H9 (cell line): ENCODE data around the gene FERMT2. TPM values are rescaled to one million over a fixed set of nuclear protein-coding genes. Genes with fewer than 3 reads are reported as not detected.
"Not testable (repeated sequence)": the region's sequence is repeated elsewhere in the genome, so short reads cannot be mapped to it uniquely, and the experiment has no call there.

ENCODE experiments used
- DNase-seq: peaks from one replicate; pipeline ENCODE4 v3.0.0-alpha.2; 2017
- H2AFZ ChIP-seq: one replicate; pipeline ENCODE4 v1.6.1; 2013; ENCODE audit warnings: mild to moderate bottlenecking, low read length, control low read depth, moderate library complexity
- H2AK5ac ChIP-seq: 2 replicates; pipeline ENCODE4 v1.6.1; 2013; ENCODE audit warnings: low read length, control low read depth, mixed read lengths; ENCODE audit not compliant: insufficient read length
- H2BK120ac ChIP-seq: one replicate; pipeline ENCODE4 v1.6.1; 2013; ENCODE audit warnings: low read depth, mild to moderate bottlenecking, low read length, control low read depth, inconsistent platforms; ENCODE audit not compliant: poor library complexity, severe bottlenecking
- H2BK12ac ChIP-seq: 2 replicates; pipeline ENCODE4 v1.6.1; 2013; ENCODE audit warnings: low read length, control low read depth, mixed read lengths, low read depth; ENCODE audit not compliant: insufficient read length
- H2BK15ac ChIP-seq: 2 replicates; pipeline ENCODE4 v1.6.1; 2013; ENCODE audit warnings: low read depth, low read length, control low read depth
- H2BK20ac ChIP-seq: one replicate; pipeline ENCODE4 v1.6.1; 2013; ENCODE audit warnings: low read depth, mild to moderate bottlenecking, low read length, control low read depth, inconsistent platforms; ENCODE audit not compliant: poor library complexity, severe bottlenecking
- H2BK5ac ChIP-seq: 2 replicates; pipeline ENCODE4 v1.6.1; 2013; ENCODE audit warnings: low read length, control low read depth, mixed read lengths; ENCODE audit not compliant: insufficient read length
- H3K14ac ChIP-seq: 2 replicates; pipeline ENCODE4 v1.6.1; 2013; ENCODE audit warnings: low read length, control low read depth; ENCODE audit not compliant: insufficient read depth
- H3K18ac ChIP-seq: 2 replicates; pipeline ENCODE4 v1.6.1; 2013; ENCODE audit warnings: low read depth, mild to moderate bottlenecking, mixed read lengths, low read length, control low read depth; ENCODE audit not compliant: insufficient read length
- H3K23ac ChIP-seq: 2 replicates; pipeline ENCODE4 v1.6.1; 2013; ENCODE audit warnings: low read length, control low read depth, mixed read lengths, low read depth; ENCODE audit not compliant: insufficient read length
- H3K23me2 ChIP-seq: 2 replicates; pipeline ENCODE4 v1.6.1; 2013; ENCODE audit warnings: low read depth, mild to moderate bottlenecking, mixed read lengths, low read length, control low read depth; ENCODE audit not compliant: insufficient read length, poor library complexity, severe bottlenecking
- H3K27ac ChIP-seq: 2 replicates; pipeline ENCODE4 v1.5.1; 2013; ENCODE audit warnings: low read length, control low read depth, mixed read lengths, low read depth; ENCODE audit not compliant: insufficient read length
- H3K27me3 ChIP-seq: 2 replicates; pipeline ENCODE4 v1.6.1; 2013; ENCODE audit warnings: low read length, control low read depth, inconsistent platforms; ENCODE audit not compliant: insufficient read depth
- H3K4ac ChIP-seq: 2 replicates; pipeline ENCODE4 v1.6.1; 2013; ENCODE audit warnings: low read depth, mild to moderate bottlenecking, control low read depth, inconsistent platforms, low read length, moderate library complexity
- H3K4me1 ChIP-seq: 2 replicates; pipeline ENCODE4 v1.6.1; 2013; ENCODE audit warnings: low read length, control low read depth, inconsistent platforms; ENCODE audit not compliant: insufficient read depth
- H3K4me2 ChIP-seq: 2 replicates; pipeline ENCODE4 v1.6.1; 2013; ENCODE audit warnings: low read length, control low read depth, mixed read lengths; ENCODE audit not compliant: insufficient read length, insufficient read depth
- H3K56ac ChIP-seq: 2 replicates; pipeline ENCODE4 v1.6.1; 2013; ENCODE audit warnings: low read depth, mild to moderate bottlenecking, mixed read lengths, low read length, control low read depth; ENCODE audit not compliant: insufficient read length
- H3K79me1 ChIP-seq: 2 replicates; pipeline ENCODE4 v1.6.1; 2013; ENCODE audit warnings: low read depth, mild to moderate bottlenecking, moderate library complexity, low read length, control low read depth, inconsistent platforms; ENCODE audit not compliant: insufficient read depth, poor library complexity, severe bottlenecking
- H3K79me2 ChIP-seq: 2 replicates; pipeline ENCODE4 v1.6.1; 2013; ENCODE audit warnings: low read length, control low read depth, inconsistent platforms; ENCODE audit not compliant: insufficient read depth
- H3K9ac ChIP-seq: 2 replicates; pipeline ENCODE4 v1.6.1; 2013; ENCODE audit warnings: low read length, control low read depth, mixed read lengths; ENCODE audit not compliant: insufficient read length; ENCODE audit errors: extremely low read depth
- H3K9me3 ChIP-seq: one replicate; pipeline ENCODE4 v1.6.1; 2013; ENCODE audit warnings: low read depth, low read length, inconsistent platforms; ENCODE audit not compliant: control insufficient read depth
- H3T11ph ChIP-seq: one replicate; pipeline ENCODE4 v1.6.1; 2013; ENCODE audit warnings: mild to moderate bottlenecking, low read length, control low read depth, inconsistent platforms
- H4K20me1 ChIP-seq: one replicate; pipeline ENCODE4 v1.6.1; 2013; ENCODE audit not compliant: control insufficient read depth, insufficient read length, insufficient read depth
- H4K5ac ChIP-seq: 2 replicates; pipeline ENCODE4 v1.6.1; 2013; ENCODE audit warnings: low read depth, mild to moderate bottlenecking, mixed read lengths, low read length, control low read depth; ENCODE audit not compliant: insufficient read length
- H4K8ac ChIP-seq: replicated peaks from 2 replicates; pipeline ENCODE4 v1.6.1; 2013; ENCODE audit warnings: low read length, control low read depth, mixed read lengths, low read depth; ENCODE audit not compliant: insufficient read length
- H4K91ac ChIP-seq: 2 replicates; pipeline ENCODE4 v1.6.1; 2013; ENCODE audit warnings: low read depth, mild to moderate bottlenecking, moderate library complexity, mixed read lengths, low read length, control low read depth; ENCODE audit not compliant: insufficient read length
- H3K27ac Mint-ChIP-seq, 3 experiments: 2 replicates in 2 of 3; 3 replicates in 1 of 3; pipeline ENCODE4 v1.8.0; 2020 to 2021; ENCODE audit warnings: mixed read lengths in 3 of 3, mild to moderate bottlenecking in 1 of 3, moderate library complexity in 1 of 3
- H3K27me3 Mint-ChIP-seq: 2 replicates; pipeline ENCODE4 v1.8.0; 2021; ENCODE audit warnings: low read depth, mild to moderate bottlenecking, moderate library complexity, mixed read lengths
- H3K36me3 Mint-ChIP-seq, 3 experiments: 2 replicates in 2 of 3; 3 replicates in 1 of 3; pipeline ENCODE4 v1.8.0; 2020 to 2021; ENCODE audit warnings: low read depth in 3 of 3, mixed read lengths in 3 of 3; ENCODE audit not compliant: insufficient read depth in 1 of 3
- H3K4me1 Mint-ChIP-seq, 2 experiments: 2 replicates each; pipeline ENCODE4 v1.8.0; 2020; ENCODE audit warnings: mixed read lengths in 2 of 2
- H3K4me3 Mint-ChIP-seq, 2 experiments: 2 replicates in 1 of 2; 3 replicates in 1 of 2; pipeline ENCODE4 v1.8.0; 2020 to 2021; ENCODE audit warnings: mild to moderate bottlenecking in 2 of 2, mixed read lengths in 2 of 2, moderate library complexity in 1 of 2
- H3K9me3 Mint-ChIP-seq, 2 experiments: 2 replicates in 1 of 2; 3 replicates in 1 of 2; pipeline ENCODE4 v1.8.0; 2020; ENCODE audit warnings: mild to moderate bottlenecking in 2 of 2, mixed read lengths in 2 of 2, moderate library complexity in 1 of 2
- WGBS: extraction: QIAGEN DNeasy Blood & Tissue Kit; methylation state at CpG from one replicate; pipeline ENCODE4 v1.1.7; 2013; ENCODE audit warnings: missing lambda C conversion rate, low lambda C conversion rate, mixed read lengths; ENCODE audit not compliant: insufficient read length; ENCODE audit errors: extremely low coverage; 5-methylcytosine and 5-hydroxymethylcytosine counted together
- total RNA-seq: library from RNA; stranded (reverse); gene quantifications from 2 replicates; pipeline ENCODE4 v1.2.1, GENCODE V29; 2021
- TF ChIP-seq, protein P1 (sequence below): fragments of 200-600 bp; sonication (generic); conservative IDR thresholded peaks from 3 replicates; pipeline ENCODE4 v1.8.0; 2021; ENCODE audit warnings: antibody characterized with exemption, mild to moderate bottlenecking

The FERMT2 gene
- total RNA-seq, 1 experiment from 2014 or later: 128 TPM

- peaks cover 37 to 38% of the 10 kb centered on the region in 2 experiments for H3K4me1 Mint-ChIP-seq
- peak overlapping the region; percentile 27 to 48 (median 46); a peak in 3 of 7 replicates for H3K27ac Mint-ChIP-seq
- H3K4me3 Mint-ChIP-seq: no peak overlapping the region
- no peaks in the 10 kb centered on the region for H4K20me1 ChIP-seq
- no peak overlapping the region for H4K91ac ChIP-seq
- no peaks in the 10 kb centered on the region for H3K9me3 Mint-ChIP-seq
- H3K79me1 ChIP-seq: peaks cover 3% of the 10 kb centered on the region
- H2AFZ ChIP-seq: no peak overlapping the region
- H3K56ac ChIP-seq: no peak overlapping the region
- H3K27me3 ChIP-seq: no peaks in the 10 kb centered on the region
- DNase-seq: no peak
- H2BK120ac ChIP-seq: no peak overlapping the region
- H3K23ac ChIP-seq: no peak overlapping the region
- H3K27me3 Mint-ChIP-seq: no peaks in the 10 kb centered on the region
- peaks cover 14% of the 10 kb centered on the region; the same call in 1 of the 2 replicates for H3K79me2 ChIP-seq
- H3K18ac ChIP-seq: no peak overlapping the region
- no peak overlapping the region for H2BK12ac ChIP-seq
- no peak overlapping the region for H4K8ac ChIP-seq
- H4K5ac ChIP-seq: no peak overlapping the region
- TF ChIP-seq, protein P1, sequence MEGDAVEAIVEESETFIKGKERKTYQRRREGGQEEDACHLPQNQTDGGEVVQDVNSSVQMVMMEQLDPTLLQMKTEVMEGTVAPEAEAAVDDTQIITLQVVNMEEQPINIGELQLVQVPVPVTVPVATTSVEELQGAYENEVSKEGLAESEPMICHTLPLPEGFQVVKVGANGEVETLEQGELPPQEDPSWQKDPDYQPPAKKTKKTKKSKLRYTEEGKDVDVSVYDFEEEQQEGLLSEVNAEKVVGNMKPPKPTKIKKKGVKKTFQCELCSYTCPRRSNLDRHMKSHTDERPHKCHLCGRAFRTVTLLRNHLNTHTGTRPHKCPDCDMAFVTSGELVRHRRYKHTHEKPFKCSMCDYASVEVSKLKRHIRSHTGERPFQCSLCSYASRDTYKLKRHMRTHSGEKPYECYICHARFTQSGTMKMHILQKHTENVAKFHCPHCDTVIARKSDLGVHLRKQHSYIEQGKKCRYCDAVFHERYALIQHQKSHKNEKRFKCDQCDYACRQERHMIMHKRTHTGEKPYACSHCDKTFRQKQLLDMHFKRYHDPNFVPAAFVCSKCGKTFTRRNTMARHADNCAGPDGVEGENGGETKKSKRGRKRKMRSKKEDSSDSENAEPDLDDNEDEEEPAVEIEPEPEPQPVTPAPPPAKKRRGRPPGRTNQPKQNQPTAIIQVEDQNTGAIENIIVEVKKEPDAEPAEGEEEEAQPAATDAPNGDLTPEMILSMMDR: no peak
- no peak overlapping the region for H3K4ac ChIP-seq
- peaks cover 0 to 11% (median 7%) of the 10 kb centered on the region in 3 experiments; a peak in 5 of 7 replicates for H3K36me3 Mint-ChIP-seq
- no peaks in the 10 kb centered on the region for H3K23me2 ChIP-seq
- H3K9ac ChIP-seq: no peak overlapping the region
- H2AK5ac ChIP-seq: no peak overlapping the region
- H2BK15ac ChIP-seq: no peak overlapping the region
- no peak overlapping the region for H3T11ph ChIP-seq
- peaks cover 7% of the 10 kb centered on the region; the same call in 1 of the 2 replicates for H3K4me1 ChIP-seq
- no peak overlapping the region for H3K27ac ChIP-seq
- no peak overlapping the region for H3K4me2 ChIP-seq
- no peak overlapping the region for H3K14ac ChIP-seq
- no peaks in the 10 kb centered on the region for H3K9me3 ChIP-seq
- H2BK20ac ChIP-seq: no peak overlapping the region
- H2BK5ac ChIP-seq: no peak overlapping the region
Observed at GRCh38 chr14:52922059-52922458, 28.8 kb downstream of the FERMT2 start.

DNA sequence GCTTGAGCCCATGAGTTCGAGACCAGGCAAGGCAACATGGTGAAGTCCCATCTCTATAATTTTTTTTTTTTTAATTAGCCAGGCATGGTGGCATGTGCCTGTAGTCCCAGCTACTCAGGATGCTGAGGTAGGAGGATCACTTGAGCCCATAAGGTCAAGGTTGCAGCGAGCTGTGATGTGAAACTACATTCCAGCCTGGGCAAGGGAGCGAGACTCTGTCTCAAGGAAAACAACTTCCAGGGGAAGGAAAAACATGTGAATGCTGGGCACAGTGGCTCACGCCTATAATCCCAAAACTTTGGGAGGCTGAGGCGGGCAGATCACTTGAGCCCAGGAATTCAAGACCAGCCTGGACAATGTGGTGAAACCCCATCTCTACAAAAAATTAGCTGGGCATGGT is 30.4 kb downstream of the FERMT2 start:
- Mint-ChIP-seq H3K4me1 (peaks cover 30 to 32% of the 10 kb centered on the region in 2 experiments), H3K36me3 (peaks cover 4 to 23% (median 15%) of the 10 kb centered on the region in 3 experiments; a peak in 6 of 7 replicates)
- H4K20me1 ChIP-seq, H2BK120ac ChIP-seq, H3K14ac ChIP-seq, H3K4me1 ChIP-seq, H3K79me1 ChIP-seq, H4K91ac ChIP-seq, H3K56ac ChIP-seq, H3K9me3 Mint-ChIP-seq, H2BK15ac ChIP-seq, H2BK12ac ChIP-seq, H2AK5ac ChIP-seq, H3T11ph ChIP-seq, H2BK20ac ChIP-seq, H3K27me3 ChIP-seq, H3K4me2 ChIP-seq, H3K9me3 ChIP-seq, H3K18ac ChIP-seq, H3K4ac ChIP-seq, H3K9ac ChIP-seq, H4K8ac ChIP-seq, H3K4me3 Mint-ChIP-seq, DNase-seq, H3K27ac ChIP-seq, H2AFZ ChIP-seq, H3K23me2 ChIP-seq, H2BK5ac ChIP-seq, H3K79me2 ChIP-seq, H3K27me3 Mint-ChIP-seq, H3K27ac Mint-ChIP-seq, H3K23ac ChIP-seq, H4K5ac ChIP-seq: not testable (repeated sequence)
- no CpG with 5 or more reads among the region's 5 CpGs for WGBS
